ENCODE results near the gene CLSTN2. TPM values are rescaled to one million over a fixed set of nuclear protein-coding genes. Genes with fewer than 3 reads are reported as not detected.

Gene CLSTN2
- total and polyA plus RNA-seq, 2 experiments from 2014 or later = 3.5 to 7.0 TPM

DNA sequence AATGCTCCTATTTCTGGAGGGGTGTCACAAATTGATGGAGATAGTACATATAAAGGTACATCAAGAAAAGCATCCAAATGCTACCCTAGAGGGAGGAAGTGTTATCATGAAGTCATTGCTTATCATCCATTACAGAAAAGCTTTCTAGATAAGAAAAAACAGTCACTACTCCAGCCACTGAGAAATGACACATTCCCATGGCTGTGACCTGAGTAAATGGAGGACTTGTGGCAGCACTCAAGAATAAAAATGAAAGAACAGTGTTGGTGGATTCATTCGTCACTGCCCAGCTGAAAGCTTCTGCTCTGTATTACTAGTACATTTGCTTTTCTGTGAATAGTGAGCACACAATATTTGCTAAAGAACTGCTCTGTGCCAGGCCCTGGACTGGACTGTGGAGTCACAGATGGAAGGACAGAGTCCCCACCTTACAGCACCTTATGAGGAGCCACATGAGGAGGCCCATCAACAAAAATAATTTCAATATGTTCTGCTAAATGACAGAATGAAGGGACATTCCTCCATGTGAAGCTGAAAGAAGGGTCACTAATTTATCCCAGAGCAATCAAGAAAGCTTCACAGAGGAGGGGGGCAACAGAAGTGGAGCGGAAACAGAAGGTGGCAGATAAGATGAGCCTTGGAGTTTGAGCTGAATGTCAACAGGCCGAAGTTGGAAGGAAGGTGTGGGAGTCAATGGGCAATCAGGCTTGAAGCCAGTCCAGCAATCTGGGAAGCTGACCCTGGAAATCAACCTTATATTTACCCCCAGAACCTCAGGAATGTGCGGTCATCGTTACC, 399.3 kb downstream of the CLSTN2 start:
- H3K27ac ChIP-seq = no peak overlapping the region
- H3K4me1 ChIP-seq (ENCODE audit: low read depth) = peaks cover 13% of the 10 kb centered on the region
- no peaks in the 10 kb centered on the region for H3K27me3 ChIP-seq
- no peaks in the 10 kb centered on the region for H3K36me3 ChIP-seq
- DNase-seq (ENCODE audit: low read depth in 1 of 2, low spot score in 1 of 2) = peak in 1 of 2 donors; percentile 24
- TF ChIP-seq, protein P1, sequence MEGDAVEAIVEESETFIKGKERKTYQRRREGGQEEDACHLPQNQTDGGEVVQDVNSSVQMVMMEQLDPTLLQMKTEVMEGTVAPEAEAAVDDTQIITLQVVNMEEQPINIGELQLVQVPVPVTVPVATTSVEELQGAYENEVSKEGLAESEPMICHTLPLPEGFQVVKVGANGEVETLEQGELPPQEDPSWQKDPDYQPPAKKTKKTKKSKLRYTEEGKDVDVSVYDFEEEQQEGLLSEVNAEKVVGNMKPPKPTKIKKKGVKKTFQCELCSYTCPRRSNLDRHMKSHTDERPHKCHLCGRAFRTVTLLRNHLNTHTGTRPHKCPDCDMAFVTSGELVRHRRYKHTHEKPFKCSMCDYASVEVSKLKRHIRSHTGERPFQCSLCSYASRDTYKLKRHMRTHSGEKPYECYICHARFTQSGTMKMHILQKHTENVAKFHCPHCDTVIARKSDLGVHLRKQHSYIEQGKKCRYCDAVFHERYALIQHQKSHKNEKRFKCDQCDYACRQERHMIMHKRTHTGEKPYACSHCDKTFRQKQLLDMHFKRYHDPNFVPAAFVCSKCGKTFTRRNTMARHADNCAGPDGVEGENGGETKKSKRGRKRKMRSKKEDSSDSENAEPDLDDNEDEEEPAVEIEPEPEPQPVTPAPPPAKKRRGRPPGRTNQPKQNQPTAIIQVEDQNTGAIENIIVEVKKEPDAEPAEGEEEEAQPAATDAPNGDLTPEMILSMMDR (IDR thresholded peaks at IDR 0.05; ENCODE audit: low read depth, low read length) = no peak
- no peaks in the 10 kb centered on the region for H3K9me3 ChIP-seq (ENCODE audit: low read depth)
- no peak overlapping the region for H3K4me3 ChIP-seq

GRCh38 chr3:140336465-140336864, 401.5 kb downstream of the CLSTN2 start:
- peaks cover 13% of the 10 kb centered on the region for H3K4me1 ChIP-seq (ENCODE audit: low read depth)
- H3K4me3 ChIP-seq = no peak overlapping the region
- H3K36me3 ChIP-seq = no peaks in the 10 kb centered on the region
- no peak overlapping the region for H3K27ac ChIP-seq
- no peak for DNase-seq (ENCODE audit: low read depth in 1 of 2, low spot score in 1 of 2)
- no peaks in the 10 kb centered on the region for H3K27me3 ChIP-seq
- H3K9me3 ChIP-seq (ENCODE audit: low read depth) = no peaks in the 10 kb centered on the region
- TF ChIP-seq, protein P1 (IDR thresholded peaks at IDR 0.05; ENCODE audit: low read depth, low read length) = no peak

GRCh38 chr3:140338916-140339315, 403.9 kb downstream of the CLSTN2 start:
- Histone ChIP-seq H3K4me3 (no peak overlapping the region), H3K9me3 (ENCODE audit: low read depth) (no peaks in the 10 kb centered on the region), H3K4me1 (ENCODE audit: low read depth) (peaks cover 12% of the 10 kb centered on the region), H3K27ac (no peak overlapping the region), H3K27me3 (no peaks in the 10 kb centered on the region), H3K36me3 (no peaks in the 10 kb centered on the region)
- TF ChIP-seq, protein P1 (IDR thresholded peaks at IDR 0.05; ENCODE audit: low read depth, low read length) = no peak
- DNase-seq (ENCODE audit: low read depth in 1 of 2, low spot score in 1 of 2) = no peak

- Histone ChIP-seq H3K9me3 (ENCODE audit: low read depth) (no peaks in the 10 kb centered on the region), H3K27me3 (no peaks in the 10 kb centered on the region), H3K4me3 (no peak overlapping the region), H3K27ac (no peak overlapping the region), H3K4me1 (ENCODE audit: low read depth) (no peaks in the 10 kb centered on the region), H3K36me3 (no peaks in the 10 kb centered on the region)
- DNase-seq (ENCODE audit: low read depth in 1 of 2, low spot score in 1 of 2) = no peak
- TF ChIP-seq, protein P1 (IDR thresholded peaks at IDR 0.05; ENCODE audit: low read depth, low read length) = no peak
Observed at GRCh38 chr3:140341203-140341602, 406.2 kb downstream of the CLSTN2 start.

DNA sequence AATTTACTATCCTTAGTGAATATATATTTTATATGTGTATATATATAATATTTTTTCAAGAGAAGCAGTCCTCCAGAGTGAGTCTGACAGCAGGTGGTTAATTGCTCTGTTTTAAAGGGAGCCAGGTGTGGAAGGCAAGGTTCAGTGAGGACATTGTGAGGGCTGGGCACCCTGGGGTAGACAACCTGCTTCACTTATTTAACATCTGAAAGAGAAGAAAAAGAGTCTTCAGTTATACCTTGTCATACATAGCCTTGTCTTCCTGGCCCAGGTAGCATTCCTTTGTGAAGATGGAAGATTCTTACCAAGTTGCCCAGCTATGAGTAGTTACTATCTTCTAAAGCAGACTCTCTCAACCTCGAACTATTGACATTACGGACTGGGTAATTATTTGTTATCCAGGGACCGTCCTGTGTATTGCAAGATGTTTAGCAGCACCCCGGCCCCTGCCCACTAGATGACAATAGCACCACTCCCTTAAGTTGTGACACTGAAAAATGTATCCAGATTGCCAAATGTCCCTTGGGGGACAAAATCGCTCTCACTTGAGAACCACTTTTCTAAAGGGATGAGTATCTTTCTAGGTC, 406.9 kb downstream of the CLSTN2 start:
- Histone ChIP-seq H3K4me1 (ENCODE audit: low read depth) (no peaks in the 10 kb centered on the region), H3K27ac (no peak overlapping the region), H3K4me3 (no peak overlapping the region), H3K36me3 (no peaks in the 10 kb centered on the region), H3K27me3 (no peaks in the 10 kb centered on the region), H3K9me3 (ENCODE audit: low read depth) (no peaks in the 10 kb centered on the region)
- no peak for DNase-seq (ENCODE audit: low read depth in 1 of 2, low spot score in 1 of 2)
- TF ChIP-seq, protein P1 (IDR thresholded peaks at IDR 0.05; ENCODE audit: low read depth, low read length) = no peak

Data from cardiac muscle cell (in vitro differentiated cells and primary cell).